GDM1 (cell line): ENCODE results near the gene TIAM2.
"Not testable (repeated sequence)": the region's sequence is repeated elsewhere in the genome, so short reads cannot be mapped to it uniquely, and the experiment has no call there.

Experiments used
- DNase-seq: peaks from one replicate; lab custom pipeline; 2025; lab: John Stamatoyannopoulos, UW

TIAM2 gene

GRCh38 chr6:155200012-155200411 lies 204.9 kb downstream of the TIAM2 start:
- DNase-seq: no peak

GRCh38 chr6:155201461-155202226 lies 206.5 kb downstream of the TIAM2 start:
- no peak for DNase-seq

DNA sequence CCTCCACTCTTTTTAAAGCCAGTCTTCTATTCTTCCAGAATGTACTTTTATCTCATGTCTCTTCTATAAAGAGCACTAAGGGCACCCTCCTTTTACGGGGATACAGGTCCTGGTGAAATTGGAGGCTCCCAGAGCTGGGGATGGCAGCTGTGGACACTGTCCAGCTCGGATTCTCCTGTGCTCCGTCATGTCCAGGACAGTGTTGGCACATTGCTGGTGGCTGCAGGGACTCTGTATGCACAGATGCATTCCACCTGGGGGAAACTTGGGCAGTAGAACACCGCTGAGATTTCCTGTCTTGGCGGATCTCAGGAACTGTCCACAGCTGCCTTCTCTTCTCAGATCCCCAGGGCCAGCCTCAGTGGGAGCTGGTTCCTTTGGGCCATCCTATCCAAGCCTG lies 212.1 kb downstream of the TIAM2 start:
- DNase-seq: no peak

DNA sequence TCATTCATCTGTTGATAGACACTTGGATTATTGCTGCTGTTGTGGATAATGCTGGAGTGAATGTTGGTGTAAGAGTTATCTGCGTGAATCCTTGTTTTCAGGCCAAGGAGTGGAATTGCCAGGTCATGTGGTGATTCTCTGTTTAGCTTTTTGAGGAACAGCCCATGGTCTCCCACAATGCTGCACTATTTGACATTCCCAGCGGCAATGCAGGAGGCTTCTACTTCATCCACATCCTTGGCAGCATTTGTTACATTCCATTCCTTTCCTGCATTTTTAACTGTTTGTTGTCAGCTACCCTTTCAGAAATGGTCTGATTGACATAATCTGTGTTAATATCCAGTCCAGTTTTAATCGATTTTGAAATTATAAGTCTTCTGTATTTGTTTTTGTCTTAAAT lies 217.0 kb downstream of the TIAM2 start:
- DNase-seq: no peak

DNA sequence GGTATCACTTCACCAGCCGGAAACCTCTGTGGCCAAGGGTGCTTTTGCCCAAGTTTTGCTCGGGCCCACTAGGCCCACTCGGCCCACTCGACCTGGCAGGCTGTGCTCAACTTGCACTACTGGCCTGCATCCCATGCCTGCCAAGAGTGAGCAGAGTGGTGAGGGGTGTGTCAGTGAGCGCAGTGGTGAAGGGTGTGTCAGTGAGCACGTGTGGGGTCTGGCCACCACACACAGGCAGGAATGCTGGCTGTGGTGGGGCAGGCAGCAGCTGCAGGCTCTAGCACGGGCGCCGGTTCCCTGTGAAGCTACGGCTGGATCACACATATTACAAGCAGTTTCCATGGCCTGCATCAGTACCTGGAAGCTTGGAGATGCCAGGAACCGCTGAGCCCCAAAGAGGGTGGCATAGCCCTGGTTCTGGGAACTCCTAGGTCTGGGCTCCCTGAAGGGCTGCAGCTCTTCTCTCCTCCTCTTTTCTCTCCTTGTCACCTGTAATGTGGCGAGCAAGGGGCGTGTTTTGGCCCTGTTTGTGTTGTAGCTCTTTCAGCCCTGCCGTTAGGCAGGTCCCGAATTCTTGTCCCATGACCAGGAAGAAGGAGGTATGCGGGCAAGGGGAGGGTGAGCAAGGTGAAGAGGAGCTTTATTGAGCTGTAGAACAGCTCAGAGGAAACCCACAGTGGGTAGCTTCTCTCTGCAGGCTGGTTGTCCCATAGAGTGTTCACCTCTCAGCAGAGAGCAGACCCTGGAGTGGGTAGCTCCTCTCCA lies 217.7 kb downstream of the TIAM2 start:
- no peak for DNase-seq

- DNase-seq: no peak
These were observed 218.7 kb downstream of the TIAM2 start for GRCh38 chr6:155213611-155214372.

GRCh38 chr6:155215906-155216305 lies 220.8 kb downstream of the TIAM2 start:
- DNase-seq: no peak

DNA sequence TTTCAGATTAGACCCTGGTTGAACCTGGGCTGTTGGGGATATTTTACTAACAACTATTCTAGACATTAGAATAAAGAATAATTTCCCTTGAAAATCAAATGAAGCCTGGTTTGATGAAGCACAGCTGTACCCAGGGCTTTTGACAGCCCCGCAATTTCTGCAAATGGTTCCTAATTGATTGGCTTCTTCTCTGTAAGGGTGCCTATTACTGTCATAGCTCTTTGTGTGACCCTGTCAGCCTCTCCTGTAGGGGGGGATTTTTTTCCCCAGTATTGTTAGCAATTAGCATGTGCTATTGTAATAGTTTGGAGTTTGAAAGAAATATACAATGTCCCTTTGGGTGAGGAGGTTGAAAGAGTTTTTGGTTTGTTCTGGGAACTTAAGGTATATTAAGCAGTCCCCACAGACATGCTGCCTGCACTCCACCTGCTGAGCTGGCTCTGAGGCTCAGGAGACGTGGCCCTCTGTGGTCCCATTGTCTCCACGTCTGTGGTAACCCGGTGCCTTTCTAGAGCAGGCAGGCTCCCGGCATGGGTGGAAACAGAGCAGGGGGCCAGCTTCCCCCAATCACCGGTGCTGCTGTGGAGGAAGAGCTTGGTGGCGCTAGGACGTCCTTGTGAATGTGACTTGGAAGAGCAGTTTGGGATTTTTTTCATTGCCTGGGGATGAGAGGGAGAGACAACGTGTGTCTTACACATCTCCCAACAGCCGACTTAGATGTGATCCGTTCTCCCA lies 221.4 kb downstream of the TIAM2 start:
- no peak for DNase-seq

DNA sequence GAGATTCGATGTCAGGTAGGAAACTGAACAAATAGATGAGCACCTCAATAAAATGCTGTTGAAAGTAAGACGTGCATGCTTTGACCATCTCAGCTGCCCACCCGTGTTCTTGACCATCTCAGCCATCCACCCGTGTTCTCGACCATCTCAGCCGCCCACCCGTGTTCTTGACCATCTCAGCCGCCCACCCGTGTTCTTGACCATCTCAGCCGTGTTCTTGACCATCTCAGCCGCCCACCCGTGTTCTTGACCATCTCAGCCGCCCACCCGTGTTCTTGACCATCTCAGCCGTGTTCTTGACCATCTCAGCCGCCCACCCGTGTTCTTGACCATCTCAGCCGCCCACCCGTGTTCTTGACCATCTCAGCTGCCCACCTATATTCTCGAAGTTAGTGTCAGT lies 223.6 kb downstream of the TIAM2 start:
- not testable (repeated sequence) for DNase-seq

DNA sequence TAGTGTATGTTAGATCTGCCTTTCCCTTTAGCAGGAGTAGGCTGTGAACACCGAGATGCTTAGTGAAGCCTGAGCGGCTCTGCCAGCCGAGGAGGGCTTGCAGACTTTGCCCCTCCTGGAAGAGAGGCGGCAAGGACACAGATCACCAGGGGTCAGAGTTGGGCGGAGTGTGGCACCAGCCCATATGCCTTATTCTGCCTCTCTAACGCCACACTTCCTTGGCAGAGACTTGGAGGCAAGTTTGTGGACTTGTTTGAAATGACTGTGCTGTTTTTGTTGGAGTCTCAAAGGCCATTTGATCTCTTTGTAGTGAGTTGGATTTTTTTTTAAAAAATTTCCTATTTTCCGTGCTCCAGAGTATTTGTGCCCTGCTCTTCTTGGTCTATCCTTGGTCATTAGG lies 224.2 kb downstream of the TIAM2 start:
- DNase-seq: no peak

DNA sequence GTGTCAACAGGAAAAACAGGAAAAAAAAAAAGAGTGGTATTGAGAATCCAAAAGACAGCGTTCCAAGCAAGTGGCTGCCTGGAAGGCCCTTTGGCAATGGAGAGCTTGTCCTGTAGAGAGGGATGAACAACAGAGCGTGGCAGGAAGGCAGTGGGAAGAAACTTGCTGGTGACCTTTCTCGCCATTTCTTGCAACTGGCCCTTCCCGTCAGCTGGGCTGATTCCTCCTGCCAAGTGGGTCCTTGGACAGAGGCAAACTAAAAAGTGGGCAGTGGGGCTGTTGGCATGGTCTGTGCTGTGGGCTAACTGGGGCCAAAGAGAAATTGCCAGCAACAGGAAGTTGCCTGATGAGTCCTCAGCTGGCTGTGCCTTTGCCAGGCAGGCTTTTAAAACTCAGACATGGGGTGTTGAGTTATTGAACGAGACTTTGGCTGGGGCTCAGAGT lies 224.8 kb downstream of the TIAM2 start:
- DNase-seq: no peak

DNA sequence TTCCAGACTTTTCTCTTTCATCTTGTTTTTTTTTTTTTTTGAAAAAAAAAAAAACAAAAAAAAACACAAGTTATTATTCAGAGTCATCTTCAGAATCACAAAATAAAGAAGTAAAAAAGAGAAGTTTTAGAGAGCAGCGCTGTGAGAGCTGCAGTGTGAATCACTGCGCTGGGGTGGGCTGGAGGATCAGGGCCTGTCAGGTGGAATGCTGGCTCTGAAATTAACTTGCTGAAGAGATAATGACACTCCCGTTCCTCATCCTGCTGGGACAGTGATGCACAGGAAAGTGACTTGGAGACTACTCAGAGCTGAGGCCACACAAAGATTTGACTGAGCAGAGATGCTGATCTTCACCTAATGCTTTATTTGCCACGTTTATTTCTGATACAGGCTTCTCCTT lies 226.0 kb downstream of the TIAM2 start:
- DNase-seq: no peak

DNA sequence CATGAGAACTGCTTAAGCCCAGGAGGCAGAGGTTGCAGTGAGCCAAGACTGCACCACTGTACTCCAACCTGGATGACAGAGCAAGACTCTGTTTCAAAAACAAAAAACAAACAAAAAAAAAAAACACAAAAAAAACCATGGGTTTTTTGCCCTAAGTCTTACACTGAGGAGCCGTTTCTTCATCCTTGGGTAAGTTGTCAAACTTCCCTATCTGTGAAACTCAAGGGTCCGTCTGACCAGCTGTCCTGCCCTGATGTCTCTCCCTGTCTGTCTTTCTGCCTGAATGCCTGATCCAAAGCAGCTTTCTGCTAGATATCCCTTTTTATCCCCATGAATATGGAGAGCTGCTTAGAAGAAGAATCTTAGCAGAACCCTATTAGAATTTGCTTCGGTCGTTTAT lies 227.4 kb downstream of the TIAM2 start:
- DNase-seq: no peak

GRCh38 chr6:155223646-155224451 lies 228.7 kb downstream of the TIAM2 start:
- DNase-seq: no peak

- no peak for DNase-seq
These were observed 229.5 kb downstream of the TIAM2 start for GRCh38 chr6:155224618-155225017.

DNA sequence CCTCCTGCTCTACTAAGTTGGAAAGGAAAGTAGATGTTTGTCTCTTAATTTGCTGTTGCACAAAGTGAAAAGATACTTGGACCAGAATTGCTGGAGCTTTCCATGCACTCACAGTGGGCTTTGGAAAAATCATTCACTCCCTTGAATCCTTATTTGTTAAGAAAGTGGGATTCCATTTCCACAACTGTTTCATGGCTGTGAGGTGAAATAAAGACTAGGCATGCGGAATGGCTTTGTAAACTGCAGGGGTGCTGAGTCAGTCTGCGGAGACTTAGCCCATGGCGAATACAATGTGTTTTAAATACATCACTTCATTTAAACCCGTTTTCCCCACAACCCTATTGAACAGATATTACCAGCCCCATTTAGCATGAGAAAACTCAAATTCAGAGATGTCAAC lies 231.9 kb downstream of the TIAM2 start:
- no peak for DNase-seq

DNA sequence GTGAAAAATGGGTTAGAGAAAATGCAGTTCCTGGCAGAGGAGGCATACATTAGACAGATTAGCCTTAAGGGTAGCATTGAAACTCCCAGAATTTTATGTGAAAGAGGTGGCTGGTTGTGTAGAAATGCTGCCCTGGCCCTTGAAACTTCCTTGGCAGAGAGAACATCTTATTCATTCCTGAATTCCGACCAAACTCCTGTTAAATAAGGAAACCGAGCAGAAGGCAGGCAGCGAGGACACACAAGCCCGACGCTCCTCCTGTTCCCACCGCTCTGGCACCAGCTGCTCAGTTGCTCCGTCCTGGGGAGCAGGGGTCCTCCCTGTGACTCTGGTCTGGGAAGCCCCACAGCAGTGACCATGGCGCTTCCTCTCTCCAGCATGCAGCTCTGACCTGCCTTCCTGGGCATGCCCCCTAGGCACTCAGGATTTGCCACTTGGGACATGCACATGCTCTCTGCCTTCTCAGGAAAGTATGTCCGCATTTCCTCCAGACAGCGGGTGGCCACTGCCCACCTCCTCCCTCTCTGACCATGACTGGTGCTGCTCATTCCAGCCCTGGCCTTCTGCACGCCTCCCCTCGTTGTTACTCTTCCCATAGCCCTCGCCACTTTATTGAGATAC lies 233.5 kb downstream of the TIAM2 start:
- DNase-seq: no peak

DNA sequence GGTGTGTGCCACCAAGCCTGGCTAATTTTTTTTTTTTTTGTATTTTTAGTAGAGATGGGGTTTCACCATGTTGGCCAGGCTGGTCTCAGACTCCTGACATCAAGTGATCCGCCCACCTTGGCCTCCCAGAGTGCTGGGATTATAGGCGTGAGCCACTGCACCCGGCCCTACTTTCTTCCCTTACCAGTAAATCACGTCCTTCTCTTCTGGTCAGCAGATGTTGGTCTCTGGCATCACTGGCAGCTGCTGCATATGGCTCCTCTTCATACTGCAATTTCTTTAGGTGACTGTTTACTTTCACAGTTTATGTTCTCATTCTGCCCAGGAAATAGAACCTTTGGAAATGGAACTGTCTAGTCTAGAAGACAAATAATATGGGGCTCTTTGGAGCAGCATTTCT lies 235.9 kb downstream of the TIAM2 start:
- not testable (repeated sequence) for DNase-seq

- no peak for DNase-seq
These were observed 237.7 kb downstream of the TIAM2 start for GRCh38 chr6:155232848-155233247.

GRCh38 chr6:155234167-155234566 lies 239.1 kb downstream of the TIAM2 start:
- no peak for DNase-seq

DNA sequence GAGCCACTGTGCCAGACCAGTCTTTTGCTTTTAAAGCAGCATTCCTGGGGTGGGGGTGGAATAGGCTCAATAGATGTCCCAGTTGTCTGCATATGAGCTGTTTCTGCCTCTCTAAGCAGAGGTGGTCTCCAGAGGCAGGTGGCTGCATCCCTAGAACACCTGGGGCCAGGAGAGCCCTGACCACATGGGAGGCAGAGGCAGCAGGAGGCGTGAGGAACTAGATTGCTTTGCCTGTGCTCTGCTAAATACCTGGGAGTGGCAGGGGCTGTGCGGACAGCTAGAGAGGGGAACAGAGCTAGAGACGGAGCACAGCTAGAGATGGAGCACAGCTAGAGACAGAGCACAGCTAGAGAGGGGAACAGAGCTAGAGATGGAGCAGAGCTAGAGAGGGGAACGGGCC lies 239.6 kb downstream of the TIAM2 start:
- no peak for DNase-seq
